PFSK-1 (cell line): Measurements from ENCODE around the gene SYT11.

Experiments
- POLR2AphosphoS5 ChIP-seq: IDR thresholded peaks from 2 replicates; pipeline ENCODE4 v1.6.1; 2012; ENCODE audit warnings: low read depth, mild to moderate bottlenecking, control low read depth, low read length, moderate library complexity
- REST ChIP-seq, 2 experiments: IDR thresholded peaks; 2 replicates each; pipeline versions ENCODE4 v1.6.1 to v1.8.0; 2011 to 2012; ENCODE audit warnings: low read depth in 2 of 2, low read length in 2 of 2, control low read depth in 1 of 2, inconsistent platforms in 1 of 2, mild to moderate bottlenecking in 1 of 2, moderate library complexity in 1 of 2; ENCODE audit not compliant: insufficient read depth in 1 of 2
- SIN3A ChIP-seq: IDR thresholded peaks from 2 replicates; pipeline ENCODE4 v1.6.1; 2012; ENCODE audit warnings: mild to moderate bottlenecking, low read length, moderate library complexity, borderline replicate concordance; ENCODE audit not compliant: insufficient read depth
- TAF1 ChIP-seq: IDR thresholded peaks from 2 replicates; pipeline ENCODE4 v1.6.1; 2012; ENCODE audit warnings: low read length, control low read depth, borderline replicate concordance; ENCODE audit not compliant: insufficient read depth

- TF ChIP-seq REST (IDR thresholded peaks at IDR 0.05; ENCODE audit: insufficient read depth in 1 of 2, low read depth in 2 of 2, low read length in 2 of 2) = no peak
- TF ChIP-seq TAF1 = no peak
- TF ChIP-seq POLR2AphosphoS5 = no peak
- TF ChIP-seq SIN3A = no peak
Observed at GRCh38 chr1:155880251-155880650, 20.9 kb downstream of the SYT11 start.
